ENCODE data around the gene TMEM120B. TPM values are rescaled to one million over a fixed set of nuclear protein-coding genes. Genes with fewer than 3 reads are reported as not detected.

The TMEM120B gene
- total RNA-seq, 1 donor from 2014 or later = 11.6 TPM

DNA sequence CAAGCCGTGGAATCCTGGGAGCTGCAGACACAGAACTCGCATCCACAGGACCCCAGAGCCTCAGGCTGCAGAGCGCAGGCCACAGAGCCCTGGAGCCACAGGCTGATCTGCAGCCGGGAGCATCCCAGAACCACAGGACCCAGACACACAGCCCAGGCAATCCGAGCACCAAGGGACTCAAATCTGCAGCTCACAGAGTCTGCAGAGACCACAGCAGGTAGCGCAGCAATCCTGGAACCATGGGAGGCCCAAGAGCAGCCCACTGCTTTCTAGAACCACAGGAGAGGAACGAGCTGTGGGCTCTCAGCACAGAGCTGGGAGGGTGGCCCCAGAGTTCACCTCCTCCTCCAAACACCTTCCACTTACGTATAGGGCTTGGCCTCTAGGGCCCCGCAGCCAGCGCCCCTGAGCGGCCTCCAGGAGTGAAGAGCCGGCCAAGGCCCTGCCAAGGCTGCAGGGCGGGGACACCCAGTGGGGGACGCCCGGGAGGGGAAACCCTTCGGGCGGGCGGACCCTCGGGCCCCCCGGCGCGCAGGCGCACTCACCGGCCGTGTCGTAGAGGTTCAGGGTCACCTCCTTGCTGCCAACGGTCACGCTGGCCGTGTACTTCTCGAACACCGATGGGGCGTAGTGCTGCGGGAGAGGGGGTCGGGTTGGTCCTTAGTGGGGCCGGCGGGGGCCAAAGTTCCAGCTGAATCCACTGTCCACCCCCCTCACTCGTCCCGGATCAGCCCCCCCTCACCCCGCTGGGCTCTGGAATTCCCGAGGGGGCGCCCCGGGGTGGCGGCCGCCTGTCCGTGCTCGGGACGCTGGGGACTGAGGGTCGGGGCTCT is 80.3 kb downstream of the TMEM120B start:
- no peak for DNase-seq (ENCODE audit: low spot score)

DNA sequence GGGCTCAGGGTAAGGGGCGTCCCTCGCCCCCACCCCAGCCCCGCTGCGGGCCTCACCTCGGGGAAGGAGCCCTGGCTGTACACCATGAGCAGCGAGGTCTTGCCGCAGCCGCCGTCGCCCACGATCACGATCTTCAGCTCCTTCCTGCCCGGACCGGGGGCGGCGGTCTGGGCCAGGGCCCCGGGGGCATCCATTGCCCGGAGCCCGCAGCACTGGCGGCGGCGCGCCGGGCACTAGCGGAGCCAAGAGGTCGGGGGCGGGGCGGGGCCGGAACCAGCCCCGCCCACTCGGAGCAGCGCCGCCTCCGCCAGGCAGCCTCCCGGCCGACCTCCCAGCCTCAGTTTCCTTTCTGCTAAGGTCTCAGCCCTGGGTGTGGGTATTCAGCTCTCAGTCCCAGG is 80.9 kb downstream of the TMEM120B start, which contains the start of gene RHOF:
Gene RHOF (minus strand): TSS at position 249 of the 398 bp plus-strand sequence. CDS start 55 bp downstream, at position 194.
- no peak for DNase-seq (ENCODE audit: low spot score)

DNA sequence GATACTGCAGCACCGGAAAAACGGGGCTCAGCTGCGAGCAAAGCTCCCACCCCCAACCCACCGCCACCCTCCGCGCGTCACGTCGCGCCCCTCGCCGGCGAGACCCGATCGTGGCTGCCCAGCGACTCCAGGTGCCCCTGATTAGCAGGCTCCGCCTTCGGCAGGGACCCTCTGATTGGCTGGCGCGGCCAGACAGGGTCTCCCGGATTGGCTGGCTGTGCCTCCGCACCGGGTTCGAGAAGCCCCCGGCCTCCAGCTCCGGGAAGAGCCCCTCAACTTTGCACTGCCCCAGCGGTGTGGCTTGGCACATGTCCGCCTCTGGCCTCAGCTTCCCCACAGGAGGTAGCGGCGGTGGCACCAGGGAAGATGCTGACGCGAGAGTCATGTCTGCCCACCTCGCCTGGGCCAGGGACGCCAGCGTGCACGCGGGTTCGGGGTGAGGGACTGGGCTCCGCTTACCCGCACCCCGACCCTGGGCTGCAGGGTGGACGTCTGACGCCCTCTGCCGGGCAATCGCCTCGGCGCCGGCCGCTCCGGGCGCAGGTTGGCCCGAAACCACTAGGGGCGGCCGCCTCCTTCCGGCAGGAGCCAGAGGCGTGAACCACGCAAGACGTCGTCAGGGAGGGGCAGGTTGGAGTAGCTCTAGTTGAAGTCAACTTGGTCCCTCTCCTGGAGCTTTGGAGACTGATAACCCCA is 81.4 kb downstream of the TMEM120B start:
- peak; percentile 93 for DNase-seq (ENCODE audit: low spot score)

DNA sequence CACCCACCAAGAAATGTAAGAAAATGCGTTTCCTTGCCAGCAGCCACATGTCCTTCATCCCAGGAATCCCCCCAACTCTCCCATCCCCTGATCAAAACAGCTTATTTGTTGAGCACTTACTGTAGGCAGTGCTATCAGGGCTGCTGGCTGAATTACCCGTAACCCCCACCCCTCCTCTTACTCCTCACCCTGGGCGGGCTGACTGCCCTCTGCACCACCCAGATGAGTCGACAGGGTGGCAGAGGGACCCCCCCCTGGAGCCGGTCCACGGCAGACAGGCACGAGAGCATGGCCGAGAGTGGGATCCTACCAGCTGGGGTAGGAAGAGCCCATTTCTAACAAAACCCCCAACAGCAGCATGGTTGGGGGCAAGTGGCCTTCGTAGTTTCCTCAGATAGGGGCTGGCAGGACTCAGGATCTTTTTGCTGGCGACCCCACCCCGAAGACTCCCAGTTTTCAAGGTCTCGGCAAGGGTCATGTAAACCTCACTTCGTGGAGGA is 82.0 kb downstream of the TMEM120B start:
- no peak for DNase-seq (ENCODE audit: low spot score)

DNA sequence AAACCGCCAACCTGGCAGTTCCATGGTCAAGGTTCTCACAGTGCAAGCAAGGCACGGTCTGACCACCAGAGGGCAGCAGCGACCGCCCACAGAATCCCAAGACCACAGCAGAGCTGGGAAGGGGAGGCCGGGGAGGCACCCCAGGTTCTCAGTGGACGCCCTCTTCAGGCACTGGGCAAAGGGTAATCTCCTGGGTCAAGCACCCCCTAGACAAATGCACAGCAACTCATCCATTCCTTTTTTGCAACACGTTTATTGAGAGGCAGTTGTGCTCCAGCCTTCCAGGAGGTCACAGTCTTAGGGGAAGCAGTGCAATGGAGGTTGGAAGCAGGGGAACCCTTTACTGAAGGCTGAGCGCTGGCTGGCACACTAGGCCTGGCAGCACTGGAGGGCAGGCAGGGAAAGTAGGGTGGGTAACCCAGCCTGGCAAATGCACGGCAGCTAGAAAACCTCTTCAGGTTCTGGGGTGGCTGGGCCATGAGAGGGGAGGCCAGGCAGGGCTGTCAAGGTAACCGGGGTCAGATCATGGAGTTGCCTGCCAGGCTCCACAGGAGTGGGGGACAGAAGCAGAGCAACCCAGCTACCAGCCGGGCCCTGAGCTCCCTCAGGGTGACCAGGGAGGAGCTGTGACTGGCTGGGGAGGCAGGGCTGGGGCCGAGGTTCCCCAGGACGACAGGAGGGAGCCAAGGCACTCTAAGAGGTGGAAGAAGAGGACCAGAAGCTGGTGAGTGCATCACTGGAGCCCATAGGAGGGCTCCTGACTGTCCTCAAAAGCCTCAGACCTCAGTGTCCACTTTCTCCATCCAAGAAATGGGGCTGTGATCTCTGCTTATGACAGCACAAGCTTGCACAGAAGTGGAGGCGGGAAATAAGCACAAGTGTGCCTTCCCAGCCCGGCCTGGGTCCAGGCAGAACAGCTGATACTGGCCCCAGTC is 82.7 kb downstream of the TMEM120B start:
- DNase-seq (ENCODE audit: low spot score) = peak; percentile 92

DNA sequence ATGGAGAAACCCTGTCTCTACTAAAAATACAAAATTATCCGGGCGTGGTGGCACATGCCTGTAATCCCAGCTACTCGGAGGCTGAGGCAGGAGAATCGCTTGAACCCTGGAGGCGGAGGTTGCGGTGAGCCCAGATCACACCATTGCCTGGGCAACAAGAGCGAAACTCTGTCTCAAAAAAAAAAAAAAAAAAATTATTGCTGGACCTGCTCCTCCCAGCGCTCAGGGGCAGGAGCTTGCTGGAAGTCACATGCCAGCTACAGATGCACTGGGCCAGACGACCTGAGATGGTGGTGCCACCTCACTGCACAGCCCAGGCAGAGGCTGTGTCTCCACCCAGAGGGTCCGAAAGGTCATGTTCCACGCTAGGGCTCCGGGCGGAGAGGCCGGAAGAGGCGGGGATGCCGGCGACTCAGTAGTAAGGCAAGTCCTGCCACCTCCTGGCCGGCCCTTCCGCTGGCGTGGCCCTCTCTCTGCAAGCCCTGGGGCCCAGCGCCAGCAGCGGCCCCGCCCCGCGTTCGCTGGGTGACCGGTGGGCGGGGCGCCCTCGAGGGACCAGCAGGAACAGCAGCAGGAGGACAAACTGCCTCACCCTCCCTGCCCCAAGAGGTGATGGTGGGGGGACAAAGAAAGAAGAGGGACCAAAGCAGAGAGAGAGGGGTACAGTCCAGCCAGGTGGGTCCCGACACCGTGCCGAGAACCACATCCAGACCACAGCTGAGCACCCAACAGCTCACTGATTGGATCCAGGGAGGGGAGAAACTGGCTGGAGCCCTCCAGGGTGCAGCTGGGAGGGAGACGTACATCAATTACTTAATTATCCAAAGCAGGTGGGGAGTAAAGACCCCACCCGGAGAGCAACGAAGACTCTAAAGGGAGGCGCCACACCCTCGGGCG is 84.6 kb downstream of the TMEM120B start:
- DNase-seq (ENCODE audit: low spot score) = peak; percentile 94

DNA sequence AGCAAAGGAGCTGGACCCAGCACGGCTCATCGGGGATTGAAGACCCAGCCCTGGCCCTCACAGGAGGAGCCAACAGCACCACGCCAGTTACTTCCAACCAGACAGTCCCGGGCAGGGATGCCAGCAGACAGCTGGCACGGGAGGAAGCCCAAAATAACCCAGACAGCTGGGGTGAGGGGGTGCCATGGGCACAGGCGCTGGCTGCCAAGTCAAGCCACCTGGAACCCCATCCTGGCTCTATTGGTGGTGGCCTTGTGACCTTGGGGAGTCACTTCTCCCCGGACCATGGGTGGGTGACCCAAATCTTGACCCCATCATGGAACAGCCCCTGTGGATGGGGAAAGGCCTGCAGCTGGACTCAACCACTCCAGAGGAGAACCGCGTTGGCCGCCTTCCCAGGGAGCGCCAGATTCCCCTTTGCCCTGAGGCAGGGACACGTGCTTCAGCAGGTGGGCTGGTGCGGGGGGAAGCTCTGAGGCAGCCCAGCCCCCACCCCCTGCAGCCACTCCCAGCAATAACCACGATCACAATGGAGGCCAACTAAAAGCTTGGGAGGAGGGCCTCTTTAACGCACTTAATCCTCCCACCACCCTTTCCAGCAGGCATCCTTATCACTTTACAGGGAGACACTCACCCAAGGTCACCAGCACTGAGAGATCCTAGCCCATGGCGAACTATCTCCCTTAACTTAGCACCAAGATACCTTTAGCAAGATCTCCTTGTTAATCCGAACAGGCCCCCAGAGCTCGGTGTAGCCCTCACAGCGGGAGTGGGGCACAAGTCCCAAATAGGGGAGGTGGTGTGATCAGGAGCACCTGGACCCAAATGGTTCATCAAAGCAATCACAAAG is 85.6 kb downstream of the TMEM120B start:
- DNase-seq (ENCODE audit: low spot score) = peak; percentile 73

DNA sequence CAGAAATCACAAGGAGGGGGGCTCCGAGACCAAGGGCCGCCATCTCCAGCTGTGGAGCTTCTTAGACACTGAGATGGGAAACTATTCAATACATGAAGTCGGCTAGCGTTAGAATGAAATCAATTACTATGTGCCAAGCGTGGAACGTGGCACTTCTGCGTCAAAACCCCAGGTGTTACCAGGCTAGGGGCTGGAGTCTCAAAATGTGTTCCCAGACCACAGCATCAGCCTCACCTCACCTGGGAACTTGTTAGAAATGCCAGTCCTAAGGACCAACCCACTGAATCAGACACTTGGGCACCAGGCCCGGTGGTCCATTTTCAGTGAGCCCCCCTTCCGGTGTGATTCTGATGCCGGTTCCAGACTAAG is 86.2 kb downstream of the TMEM120B start:
- DNase-seq (ENCODE audit: low spot score) = no peak

DNA sequence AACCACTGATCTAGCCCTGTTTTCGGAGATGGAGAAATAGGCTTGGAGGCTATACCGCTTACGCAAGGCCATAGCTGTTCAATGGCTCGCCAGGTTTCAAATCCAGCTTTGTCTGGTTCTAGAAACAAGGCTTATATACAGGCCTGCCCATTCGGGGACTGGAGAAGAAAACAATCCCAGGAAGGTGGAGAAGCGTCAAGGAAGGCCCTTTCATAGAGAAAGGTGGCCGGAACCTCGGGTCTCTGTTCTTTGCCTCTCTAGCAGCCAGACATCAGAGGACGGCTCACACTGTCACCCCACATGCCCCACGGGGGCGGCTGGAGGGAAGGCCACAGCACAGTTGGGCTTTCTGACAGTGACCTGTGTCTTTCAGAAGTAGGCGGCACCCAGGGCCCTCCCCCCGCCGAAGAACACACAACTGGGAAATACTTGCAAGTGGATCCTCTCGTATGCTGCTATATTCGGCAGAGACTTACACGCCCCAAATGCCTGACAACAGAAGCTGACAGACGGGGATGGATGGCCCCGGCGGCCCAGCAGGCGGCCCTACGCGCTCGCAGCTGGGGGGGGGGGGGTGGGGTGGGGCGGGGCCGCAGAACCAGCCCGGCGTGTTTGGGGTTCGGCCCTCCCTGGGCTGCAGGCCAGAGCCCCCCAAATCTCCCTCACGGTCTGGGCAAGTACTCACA is 86.7 kb downstream of the TMEM120B start:
- DNase-seq (ENCODE audit: low spot score) = peak; percentile 68

DNA sequence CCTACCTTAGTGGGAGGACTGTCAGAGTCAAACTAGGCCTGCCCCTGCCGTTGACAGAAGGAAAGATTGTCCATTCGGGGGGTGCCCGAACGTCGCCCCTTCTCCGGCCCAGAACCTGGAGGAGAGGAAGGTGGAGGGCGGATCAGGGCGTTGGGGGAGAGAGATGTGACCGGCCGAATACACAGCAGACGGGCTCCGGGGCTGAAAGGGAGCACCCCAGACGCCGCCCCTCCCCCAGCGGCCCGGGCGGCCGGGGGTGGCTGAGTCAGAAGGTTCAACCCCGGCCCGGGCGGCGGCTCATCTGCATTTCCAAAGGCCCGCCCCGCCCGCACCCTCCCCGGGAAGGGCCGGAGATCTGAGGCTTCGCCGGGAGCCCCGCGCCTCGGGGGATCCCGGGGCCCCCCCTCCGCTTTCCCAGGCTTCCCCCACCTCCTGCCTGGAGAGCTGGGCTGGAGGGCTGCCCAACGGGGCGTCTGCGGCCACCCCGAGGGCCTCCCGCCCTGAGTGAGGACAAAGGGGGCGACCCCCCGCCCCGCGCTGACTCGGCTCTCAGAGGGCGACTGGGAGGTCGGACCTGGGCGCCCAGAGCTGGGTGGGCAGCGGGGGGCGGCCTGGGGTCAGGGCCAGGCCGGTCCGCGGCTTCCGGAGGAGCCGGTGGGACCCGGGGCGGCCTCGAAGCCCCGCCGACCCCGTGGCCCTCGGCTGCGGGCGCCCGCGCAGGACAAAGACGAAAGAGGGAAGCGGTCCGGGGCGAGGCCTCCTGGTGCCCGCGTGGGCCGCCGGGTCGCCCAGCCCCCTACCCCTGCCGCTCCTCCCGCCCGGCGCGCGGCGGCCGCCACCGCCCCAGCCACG is 87.5 kb downstream of the TMEM120B start:
- peak; percentile 87 for DNase-seq (ENCODE audit: low spot score)

DNA sequence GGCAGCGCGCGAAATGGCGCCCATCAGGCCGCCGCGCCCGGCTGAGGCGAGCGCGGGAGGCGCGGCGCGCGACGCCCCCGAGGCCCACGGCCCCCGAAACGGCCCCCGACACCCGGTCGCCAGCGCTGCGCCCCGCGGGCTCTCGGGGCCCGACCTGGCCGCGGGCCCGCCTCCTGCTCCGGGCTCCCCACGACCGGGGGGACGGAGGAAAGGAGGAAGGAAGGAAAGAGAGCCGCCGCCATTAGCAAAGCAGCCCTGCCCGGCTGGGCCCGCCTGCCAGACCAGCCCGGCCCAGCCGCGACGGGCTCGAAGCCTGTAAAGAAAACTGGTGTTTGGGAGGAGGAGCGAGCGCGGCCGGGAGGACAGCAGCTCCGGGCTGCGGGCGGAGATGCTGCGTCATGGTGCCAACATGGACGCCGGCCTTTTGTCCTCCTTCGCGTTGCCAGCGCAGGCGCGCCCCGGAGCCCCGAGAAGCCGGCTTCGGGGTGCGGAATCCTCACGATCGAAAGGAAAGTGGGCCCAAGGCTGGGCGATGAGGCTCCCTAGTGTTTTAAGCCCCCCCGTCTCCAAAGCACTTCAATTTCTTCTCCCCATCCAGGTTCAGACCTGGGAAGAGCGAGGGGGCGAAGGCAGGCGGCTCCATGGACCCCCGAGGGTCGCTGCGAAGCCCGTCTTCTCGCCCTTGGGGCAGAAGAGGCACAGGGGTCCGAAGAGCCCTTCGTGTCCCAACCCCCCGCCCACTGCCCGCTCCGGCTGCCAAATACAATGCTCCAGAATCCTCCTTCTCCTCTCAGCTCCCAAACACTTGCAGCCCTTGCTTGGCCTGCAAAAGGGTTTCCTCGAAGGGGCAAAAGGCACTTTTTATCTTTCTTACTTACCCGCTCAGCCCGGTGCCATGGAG is 88.4 kb downstream of the TMEM120B start:
- DNase-seq (ENCODE audit: low spot score) = peak; percentile 82

DNA sequence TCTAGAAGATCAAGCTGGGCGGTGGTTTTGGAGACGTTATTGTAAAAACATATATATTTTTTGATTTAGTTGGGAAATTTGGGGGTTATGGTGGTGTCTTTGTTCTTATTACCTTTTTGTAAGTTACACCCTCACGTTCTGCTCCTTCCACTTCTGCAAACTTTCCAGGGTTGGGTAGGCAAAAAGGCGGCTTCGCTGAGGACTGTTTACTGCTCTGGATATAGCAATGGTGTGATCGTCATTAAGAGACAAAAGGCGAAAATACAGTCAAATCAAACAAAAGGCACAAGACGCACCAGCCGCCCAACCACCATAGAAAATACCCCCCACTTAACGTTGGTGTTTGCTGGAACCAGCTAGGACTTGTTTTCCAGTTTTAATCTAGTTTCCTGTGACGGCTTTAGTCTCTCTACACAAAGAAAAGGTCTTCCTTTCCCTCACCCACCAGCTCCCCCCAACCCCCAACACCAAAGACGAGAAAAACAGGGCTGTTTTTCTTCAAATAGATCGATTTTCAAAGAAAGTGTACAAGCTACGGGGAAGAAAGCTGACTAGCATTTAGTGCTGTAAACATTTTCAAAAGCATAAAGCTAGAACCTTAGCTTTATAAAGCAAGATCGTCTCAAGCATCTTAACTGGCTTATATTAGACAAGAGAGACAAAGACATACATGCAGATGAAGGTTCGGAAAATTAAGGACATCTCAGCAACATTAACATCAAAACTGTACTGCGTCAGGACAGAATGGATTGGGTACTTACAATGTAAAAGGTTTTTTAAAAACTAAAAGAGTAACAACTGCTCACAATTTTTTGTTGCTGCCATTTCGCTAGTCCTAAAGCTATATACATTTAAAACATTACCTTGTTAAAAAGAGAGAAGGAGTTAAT is 89.3 kb downstream of the TMEM120B start:
- DNase-seq (ENCODE audit: low spot score) = no peak

DNA sequence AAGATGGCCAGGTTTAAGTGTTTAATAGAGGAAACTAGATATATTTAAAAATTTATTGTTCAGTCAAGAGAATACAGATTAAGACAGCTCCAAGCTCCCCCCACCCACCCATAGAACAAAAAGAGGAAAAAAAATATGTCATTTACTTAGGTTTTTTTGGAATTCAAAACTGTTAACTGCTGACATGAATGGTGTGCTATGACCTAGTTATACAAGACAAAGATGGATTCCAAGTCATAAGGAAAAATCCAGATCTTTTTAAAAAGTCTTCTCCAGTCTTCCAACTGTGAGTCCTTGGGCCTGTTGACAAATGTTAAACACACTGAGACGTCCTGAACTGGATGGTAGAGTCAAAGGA is 89.9 kb downstream of the TMEM120B start:
- no peak for DNase-seq (ENCODE audit: low spot score)

DNA sequence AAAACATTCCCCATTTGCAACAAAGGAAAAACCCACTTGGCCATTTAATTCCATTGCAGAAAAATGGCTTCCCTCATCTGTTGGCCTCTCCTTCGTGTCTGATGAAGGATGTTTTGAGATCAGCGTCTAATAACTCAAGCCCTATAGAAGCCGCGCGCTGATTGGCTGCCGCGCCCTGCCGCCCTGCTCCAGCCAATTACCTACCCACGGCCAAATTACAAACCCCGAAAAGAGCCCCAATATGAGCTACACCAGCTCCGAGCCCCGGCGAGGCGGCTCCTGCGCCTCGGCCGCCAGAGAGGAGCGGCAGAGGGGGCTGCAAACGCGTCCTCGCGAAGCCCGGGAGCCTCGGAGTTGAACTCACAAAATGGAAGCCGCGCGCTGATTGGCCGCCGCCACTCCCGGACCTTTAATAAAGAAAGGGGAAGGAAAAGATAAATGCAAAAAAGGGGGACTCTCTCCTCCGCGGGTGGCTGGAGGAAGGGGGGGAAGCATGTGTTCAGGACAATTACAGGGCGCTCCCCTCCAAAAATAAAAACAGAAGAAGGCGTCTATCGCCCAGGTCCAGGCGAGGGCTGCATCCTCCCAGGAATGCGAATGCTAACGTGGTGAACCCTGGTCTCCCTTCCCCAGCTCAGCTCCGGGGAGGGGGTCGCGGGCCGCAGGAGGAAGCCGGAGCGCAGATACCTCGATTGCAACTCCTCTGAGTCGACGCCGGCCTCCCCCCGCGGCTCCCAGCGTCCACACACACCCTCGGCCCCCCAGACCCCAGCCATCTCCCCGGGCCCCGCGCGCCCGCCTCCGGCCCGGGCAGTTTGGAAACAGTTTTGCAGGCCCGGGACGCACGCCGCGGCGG is 90.5 kb downstream of the TMEM120B start:
- DNase-seq (ENCODE audit: low spot score) = peak; percentile 93

DNA sequence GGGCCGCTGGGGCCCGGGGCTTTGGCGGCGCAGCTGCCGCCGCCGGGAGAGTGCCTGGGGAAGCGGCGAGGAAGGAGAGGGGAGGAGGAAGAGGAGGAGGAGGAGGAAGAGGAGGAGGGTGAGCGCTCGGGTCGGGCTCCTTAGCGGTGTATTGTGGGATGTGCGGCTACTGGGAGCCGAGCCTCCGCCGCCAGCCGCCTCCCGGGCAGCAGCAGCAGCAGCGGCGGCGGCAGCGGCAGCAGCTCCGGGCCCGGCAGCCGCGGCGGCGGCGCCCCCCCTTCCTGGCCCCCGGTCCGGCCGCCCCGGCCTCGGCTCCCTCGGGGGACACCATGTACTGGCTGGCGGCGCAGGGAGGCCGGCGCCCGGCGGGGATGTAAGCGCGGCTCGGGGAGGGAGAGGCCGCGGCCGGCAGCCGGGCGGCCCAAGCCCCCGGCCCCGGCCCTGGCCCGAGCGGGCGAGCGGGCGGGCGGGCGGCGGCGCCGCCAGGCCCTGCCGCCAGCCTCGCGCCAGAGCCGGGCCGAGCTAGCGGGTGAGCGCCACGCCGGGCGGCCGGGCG is 91.4 kb downstream of the TMEM120B start, which contains the start of gene SETD1B:
Gene SETD1B (plus strand): TSS at position 149 of the 556 bp plus-strand sequence. CDS start 729 bp downstream, outside the sequence.
- no peak for DNase-seq (ENCODE audit: low spot score)

All from mucosa of gallbladder (tissue), 1 donor.